Measurements from ENCODE around the gene CNOT1.

GRCh38 chr16:58511933-58512815 is 117.5 kb downstream of the CNOT1 start:
- TF ChIP-seq POLR2A (IDR thresholded peaks at IDR 0.05) (no peak), CTCF (IDR thresholded peaks at IDR 0.05) (peak; percentile 44 to 55 (median 52))
